Fibroblast of lung (primary cell): ENCODE results near the gene RAB8A. TPM values are rescaled to one million over a fixed set of nuclear protein-coding genes. Genes with fewer than 3 reads are reported as not detected.
A peak's percentile ranks its signal among the peaks of the same experiment; 100 is the strongest.

Experiments used
- DNase-seq, 2 donors: peaks; one replicate each; pipeline versions ENCODE4 v3.0.0 to v3.0.0-alpha.2; 2010; ENCODE audit warnings: low read depth in 2 of 2
- H2AFZ ChIP-seq: 2 replicates; pipeline ENCODE4 v1.5.1; 2012; ENCODE audit warnings: low read length, control low read depth, inconsistent platforms
- H3K27ac ChIP-seq: 2 replicates; pipeline ENCODE4 v1.5.1; 2011; ENCODE audit warnings: low read length, control low read depth; ENCODE audit not compliant: insufficient read depth
- H3K27me3 ChIP-seq: 2 replicates; pipeline ENCODE4 v1.5.1; 2011; ENCODE audit warnings: mild to moderate bottlenecking, low read length; ENCODE audit not compliant: control insufficient read depth, insufficient read depth
- H3K36me3 ChIP-seq: 2 replicates; pipeline ENCODE4 v1.5.1; 2011; ENCODE audit warnings: low read length; ENCODE audit not compliant: control insufficient read depth, insufficient read depth
- H3K4me1 ChIP-seq: 2 replicates; pipeline ENCODE4 v1.5.1; 2011; ENCODE audit warnings: low read length; ENCODE audit not compliant: control insufficient read depth, insufficient read depth; ENCODE audit errors: extremely low read depth
- H3K4me2 ChIP-seq: 2 replicates; pipeline ENCODE4 v1.5.1; 2011; ENCODE audit warnings: low read length, control low read depth; ENCODE audit not compliant: insufficient read depth; ENCODE audit errors: extremely low read depth
- H3K4me3 ChIP-seq, 4 experiments: fragments of 200-600 bp in 1 of 4; sonication (generic) in 1 of 4; replicated peaks in 1 of 4; 2 replicates each; pipeline ENCODE4 v1.5.1; 2011 to 2016; ENCODE audit warnings: low read length in 4 of 4, low read depth in 3 of 4, mild to moderate bottlenecking in 3 of 4, control low read depth in 2 of 4, inconsistent platforms in 1 of 4, mixed read lengths in 1 of 4; ENCODE audit not compliant: insufficient read depth in 1 of 4; ENCODE audit errors: control extremely low read depth in 1 of 4
- H3K79me2 ChIP-seq: 2 replicates; pipeline ENCODE4 v1.5.1; 2012; ENCODE audit warnings: mild to moderate bottlenecking, low read length, inconsistent platforms; ENCODE audit not compliant: control insufficient read depth, insufficient read depth
- H3K9ac ChIP-seq: 2 replicates; pipeline ENCODE4 v1.5.1; 2011; ENCODE audit warnings: mild to moderate bottlenecking, low read length, control low read depth; ENCODE audit not compliant: insufficient read depth
- H3K9me3 ChIP-seq: 2 replicates; pipeline ENCODE4 v1.5.1; 2012; ENCODE audit warnings: low read depth, low read length; ENCODE audit not compliant: control insufficient read depth, insufficient read depth
- H4K20me1 ChIP-seq: 2 replicates; pipeline ENCODE4 v1.5.1; 2011; ENCODE audit warnings: low read length; ENCODE audit not compliant: control insufficient read depth, insufficient read depth; ENCODE audit errors: extremely low read depth
- CTCF ChIP-seq, 2 donors: IDR thresholded peaks in 1 of 2; conservative IDR thresholded peaks in 1 of 2; 1 replicate in 1 of 2; 2 replicates in 1 of 2; pipeline ENCODE4 v1.5.1; 2011 to 2012; ENCODE audit warnings: low read length in 2 of 2, control low read depth in 1 of 2, inconsistent platforms in 1 of 2, low read depth in 1 of 2, mild to moderate bottlenecking in 1 of 2
- EZH2 ChIP-seq: IDR thresholded peaks from 2 replicates; pipeline ENCODE4 v1.5.1; 2012; ENCODE audit warnings: low read length, control low read depth, mild to moderate bottlenecking; ENCODE audit errors: missing control alignments
- polyA plus RNA-seq, 2 donors: library from polyadenylated mRNA; depleted of rRNA in 1 of 2; stranded (reverse) in 1 of 2; unstranded in 1 of 2; fragments of >200 nt; gene quantifications; 2 replicates each; pipeline ENCODE4 v1.2.1, GENCODE V29; 2011 to 2012; ENCODE audit warnings: missing spikeins in 1 of 2
- total RNA-seq: library from RNA; depleted of rRNA; stranded (reverse); fragments of >200 nt; gene quantifications from 2 replicates; pipeline ENCODE4 v1.2.1, GENCODE V29; 2014

The RAB8A gene
- total and polyA plus RNA-seq, 2 donors (not counting 1 experiment from before 2014, with no cell fraction given): 77.6 to 104 TPM

DNA sequence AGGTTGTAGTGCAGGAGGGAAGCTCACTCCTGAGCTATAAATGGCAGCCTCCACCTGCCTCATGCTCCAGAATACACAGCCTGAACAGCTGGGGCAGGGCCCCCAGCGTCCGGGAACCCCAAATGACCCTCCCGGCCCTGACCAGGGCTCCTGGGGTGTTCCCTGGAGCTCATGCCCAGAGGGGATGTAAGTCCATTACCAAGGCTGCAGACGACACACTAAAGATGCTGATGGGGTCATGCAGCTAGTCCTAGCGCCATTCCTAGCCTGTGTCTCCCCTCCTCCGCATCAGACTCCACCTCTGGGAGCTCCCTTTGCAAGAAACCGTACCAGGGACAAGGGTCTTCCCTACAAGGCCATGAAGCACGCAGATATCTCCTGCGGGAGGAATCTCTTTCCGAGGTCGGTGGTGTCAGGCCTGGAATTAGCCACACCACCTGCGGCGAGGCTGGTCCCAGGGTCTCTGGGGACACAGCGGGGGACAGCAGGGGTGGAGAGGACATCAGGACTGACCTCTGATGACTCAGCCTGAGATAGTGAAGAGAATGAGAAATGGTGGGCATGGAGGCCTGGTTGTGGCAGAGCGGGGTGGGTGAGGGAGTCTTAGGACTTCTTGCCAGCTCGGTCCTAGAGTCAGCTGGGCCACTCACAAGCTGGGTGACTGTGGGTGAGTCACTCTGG, 47.3 kb upstream of the RAB8A start:
- Histone ChIP-seq H3K4me3 (no peak overlapping the region), H3K4me2 (no peak overlapping the region), H3K36me3 (no peaks in the 10 kb centered on the region), H3K27ac (peak overlapping the region; percentile 68), H3K27me3 (no peaks in the 10 kb centered on the region), H4K20me1 (no peaks in the 10 kb centered on the region), H3K9me3 (no peaks in the 10 kb centered on the region), H3K9ac (no peak overlapping the region), H2AFZ (no peak overlapping the region), H3K4me1 (peaks cover 25% of the 10 kb centered on the region), H3K79me2 (peaks cover 19% of the 10 kb centered on the region)
- TF ChIP-seq EZH2: no peak
- no peak for TF ChIP-seq CTCF (conservative IDR thresholded peaks at IDR 0.05 in 1 of 2, IDR thresholded peaks at IDR 0.05 in 1 of 2; ENCODE audit: low read depth in 1 of 2, low read length in 2 of 2)
- no peak for DNase-seq

- peak overlapping the region in 1 of 4 experiments; percentile 77 for H3K4me3 ChIP-seq
- peak; percentile 77 to 81 for DNase-seq
- TF ChIP-seq EZH2: no peak
- peak; percentile 14 to 25 for TF ChIP-seq CTCF (conservative IDR thresholded peaks at IDR 0.05 in 1 of 2, IDR thresholded peaks at IDR 0.05 in 1 of 2; ENCODE audit: low read depth in 1 of 2, low read length in 2 of 2)
- H3K79me2 ChIP-seq: peaks cover 30% of the 10 kb centered on the region
- H3K9me3 ChIP-seq: no peaks in the 10 kb centered on the region
- no peak overlapping the region for H3K9ac ChIP-seq
- H3K27me3 ChIP-seq: no peaks in the 10 kb centered on the region
- H2AFZ ChIP-seq: no peak overlapping the region
- H3K27ac ChIP-seq: peak overlapping the region; percentile 59
- H3K36me3 ChIP-seq: peaks cover 2% of the 10 kb centered on the region
- H3K4me1 ChIP-seq: peaks cover 25% of the 10 kb centered on the region
- H4K20me1 ChIP-seq: no peaks in the 10 kb centered on the region
- H3K4me2 ChIP-seq: no peak overlapping the region
Measured at GRCh38 chr19:16066611-16067104, 45.0 kb upstream of the RAB8A start.

DNA sequence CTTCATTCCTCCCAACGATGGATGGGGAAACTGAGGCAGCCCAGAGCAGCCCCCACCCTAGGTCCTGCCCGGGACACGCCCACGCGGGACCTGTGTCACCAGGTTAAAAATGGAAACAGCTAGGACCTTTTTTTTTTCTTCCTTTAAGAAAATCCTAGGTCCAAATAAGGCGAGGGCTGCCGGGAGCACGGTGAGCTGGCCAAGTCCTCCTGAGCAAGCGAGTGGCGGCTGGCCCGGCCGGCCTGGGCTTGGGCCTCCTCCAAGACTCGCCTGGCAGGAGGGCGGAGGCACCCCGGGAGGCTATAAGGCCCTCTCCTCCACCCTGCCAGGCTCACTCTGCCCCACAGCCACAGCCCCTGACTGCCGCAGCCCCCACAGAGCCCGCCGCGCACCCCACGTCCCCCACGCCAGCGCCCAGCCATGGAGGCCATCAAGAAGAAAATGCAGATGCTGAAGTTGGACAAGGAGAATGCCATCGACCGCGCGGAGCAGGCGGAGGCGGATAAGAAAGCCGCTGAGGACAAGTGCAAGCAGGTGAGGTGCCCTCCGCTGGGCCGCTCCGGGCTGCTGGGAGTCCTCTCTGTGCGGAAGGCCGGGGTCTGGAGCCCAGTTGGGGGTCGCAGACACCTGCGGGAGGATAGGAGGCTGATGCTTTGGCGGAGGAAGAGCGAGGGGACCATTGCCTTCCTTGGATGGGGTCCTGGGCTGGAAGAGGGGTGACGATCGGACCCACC, 44.3 kb upstream of the RAB8A start:
- Histone ChIP-seq H3K4me1 (peaks cover 25% of the 10 kb centered on the region), H3K27me3 (no peaks in the 10 kb centered on the region), H2AFZ (no peak overlapping the region), H3K9ac (peak overlapping the region; percentile 1), H3K79me2 (peaks cover 30% of the 10 kb centered on the region), H4K20me1 (no peaks in the 10 kb centered on the region), H3K36me3 (peaks cover 2% of the 10 kb centered on the region), H3K27ac (peak overlapping the region; percentile 59), H3K4me2 (peak overlapping the region; percentile 73), H3K4me3 (peak overlapping the region; percentile 41 to 78 (median 72)), H3K9me3 (no peaks in the 10 kb centered on the region)
- TF ChIP-seq EZH2 (no peak), CTCF (conservative IDR thresholded peaks at IDR 0.05 in 1 of 2, IDR thresholded peaks at IDR 0.05 in 1 of 2; ENCODE audit: low read depth in 1 of 2, low read length in 2 of 2) (no peak)
- peak; percentile 94 to 96 for DNase-seq
